ENCODE measurements around the gene TGFBRAP1. TPM values are rescaled to one million over a fixed set of nuclear protein-coding genes. Genes with fewer than 3 reads are reported as not detected.

TGFBRAP1 gene
- total and polyA plus RNA-seq, 9 of the 15 experiments (the other 6 are each of a cell fraction or from before 2014, with no cell fraction given) = 3.7 to 18.0 (median 11.0) TPM

DNA sequence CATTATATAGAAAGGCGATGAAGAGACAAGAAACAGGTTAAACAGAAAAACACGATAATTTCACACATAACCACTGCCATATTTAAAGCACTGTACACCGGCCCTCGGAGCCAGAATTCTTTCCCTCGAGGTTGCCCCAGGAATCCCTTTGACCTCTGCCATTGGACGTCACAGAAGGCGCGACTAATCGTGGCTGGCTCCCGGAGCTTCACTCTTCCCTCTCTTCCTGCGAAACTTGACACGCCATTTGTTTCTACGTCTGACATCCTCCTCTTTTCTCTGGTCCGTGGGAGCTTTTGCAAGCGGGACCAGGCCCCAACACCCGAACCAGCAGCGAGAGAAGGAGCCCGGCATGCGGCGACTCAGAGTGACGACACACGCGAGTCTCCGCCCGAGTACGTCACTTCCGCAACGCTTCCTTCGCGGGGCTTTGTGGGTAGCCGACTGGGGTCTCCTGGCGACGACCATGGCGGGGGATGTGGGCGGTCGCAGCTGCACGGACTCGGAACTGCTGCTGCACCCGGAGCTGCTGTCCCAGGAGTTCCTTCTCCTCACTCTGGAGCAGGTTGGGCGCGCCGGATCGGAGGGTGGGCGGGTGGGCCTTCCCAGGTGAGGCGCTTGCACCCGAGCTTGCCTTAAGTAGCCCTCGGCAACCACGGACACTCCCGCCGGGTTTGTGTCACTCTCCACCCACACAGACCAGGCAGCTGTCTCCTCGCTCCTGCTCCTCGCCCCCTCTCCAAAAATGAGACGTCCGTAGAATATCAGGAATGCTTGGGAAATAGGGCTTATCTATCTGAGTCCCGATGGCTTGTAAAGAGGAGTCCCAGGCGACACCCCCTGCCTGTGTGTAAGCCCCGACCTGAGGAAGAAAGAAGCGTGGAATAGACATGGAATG, 7.8 kb upstream of the TGFBRAP1 start, which contains the start of gene C2orf49 (continued):
- TF ChIP-seq CREB5 (CRISPR knock-in tag; IDR thresholded peaks at IDR 0.05) = no peak
- TF ChIP-seq, protein P1, sequence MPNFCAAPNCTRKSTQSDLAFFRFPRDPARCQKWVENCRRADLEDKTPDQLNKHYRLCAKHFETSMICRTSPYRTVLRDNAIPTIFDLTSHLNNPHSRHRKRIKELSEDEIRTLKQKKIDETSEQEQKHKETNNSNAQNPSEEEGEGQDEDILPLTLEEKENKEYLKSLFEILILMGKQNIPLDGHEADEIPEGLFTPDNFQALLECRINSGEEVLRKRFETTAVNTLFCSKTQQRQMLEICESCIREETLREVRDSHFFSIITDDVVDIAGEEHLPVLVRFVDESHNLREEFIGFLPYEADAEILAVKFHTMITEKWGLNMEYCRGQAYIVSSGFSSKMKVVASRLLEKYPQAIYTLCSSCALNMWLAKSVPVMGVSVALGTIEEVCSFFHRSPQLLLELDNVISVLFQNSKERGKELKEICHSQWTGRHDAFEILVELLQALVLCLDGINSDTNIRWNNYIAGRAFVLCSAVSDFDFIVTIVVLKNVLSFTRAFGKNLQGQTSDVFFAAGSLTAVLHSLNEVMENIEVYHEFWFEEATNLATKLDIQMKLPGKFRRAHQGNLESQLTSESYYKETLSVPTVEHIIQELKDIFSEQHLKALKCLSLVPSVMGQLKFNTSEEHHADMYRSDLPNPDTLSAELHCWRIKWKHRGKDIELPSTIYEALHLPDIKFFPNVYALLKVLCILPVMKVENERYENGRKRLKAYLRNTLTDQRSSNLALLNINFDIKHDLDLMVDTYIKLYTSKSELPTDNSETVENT (CRISPR knock-in tag; IDR thresholded peaks at IDR 0.05) = no peak
- TF ChIP-seq, protein P2, sequence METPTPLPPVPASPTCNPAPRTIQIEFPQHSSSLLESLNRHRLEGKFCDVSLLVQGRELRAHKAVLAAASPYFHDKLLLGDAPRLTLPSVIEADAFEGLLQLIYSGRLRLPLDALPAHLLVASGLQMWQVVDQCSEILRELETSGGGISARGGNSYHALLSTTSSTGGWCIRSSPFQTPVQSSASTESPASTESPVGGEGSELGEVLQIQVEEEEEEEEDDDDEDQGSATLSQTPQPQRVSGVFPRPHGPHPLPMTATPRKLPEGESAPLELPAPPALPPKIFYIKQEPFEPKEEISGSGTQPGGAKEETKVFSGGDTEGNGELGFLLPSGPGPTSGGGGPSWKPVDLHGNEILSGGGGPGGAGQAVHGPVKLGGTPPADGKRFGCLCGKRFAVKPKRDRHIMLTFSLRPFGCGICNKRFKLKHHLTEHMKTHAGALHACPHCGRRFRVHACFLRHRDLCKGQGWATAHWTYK (CRISPR knock-in tag; IDR thresholded peaks at IDR 0.05) = peak; percentile 79; the same call in 1 of the 2 replicates
- no peak for TF ChIP-seq ZNF175 (CRISPR knock-in tag; IDR thresholded peaks at IDR 0.05; ENCODE audit: low read depth)
- no peak for TF ChIP-seq RBM17 (IDR thresholded peaks at IDR 0.05; ENCODE audit: borderline replicate concordance, low read depth, low read length)
- TF ChIP-seq CBX2 (IDR thresholded peaks at IDR 0.05; ENCODE audit: insufficient read depth, low read length, poor library complexity, severe bottlenecking) = no peak
- TF ChIP-seq ZNF436 (CRISPR knock-in tag; IDR thresholded peaks at IDR 0.05) = no peak
- TF ChIP-seq, protein P3, sequence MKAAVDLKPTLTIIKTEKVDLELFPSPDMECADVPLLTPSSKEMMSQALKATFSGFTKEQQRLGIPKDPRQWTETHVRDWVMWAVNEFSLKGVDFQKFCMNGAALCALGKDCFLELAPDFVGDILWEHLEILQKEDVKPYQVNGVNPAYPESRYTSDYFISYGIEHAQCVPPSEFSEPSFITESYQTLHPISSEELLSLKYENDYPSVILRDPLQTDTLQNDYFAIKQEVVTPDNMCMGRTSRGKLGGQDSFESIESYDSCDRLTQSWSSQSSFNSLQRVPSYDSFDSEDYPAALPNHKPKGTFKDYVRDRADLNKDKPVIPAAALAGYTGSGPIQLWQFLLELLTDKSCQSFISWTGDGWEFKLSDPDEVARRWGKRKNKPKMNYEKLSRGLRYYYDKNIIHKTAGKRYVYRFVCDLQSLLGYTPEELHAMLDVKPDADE (conservative IDR thresholded peaks at IDR 0.05; ENCODE audit: control insufficient read depth, low read depth, low read length) = peak; percentile 63
- TF ChIP-seq POLR2AphosphoS5 (IDR thresholded peaks at IDR 0.05; ENCODE audit: control insufficient read depth, insufficient read depth, low read depth, low read length) = peak; percentile 62
- TF ChIP-seq RFX1 (IDR thresholded peaks at IDR 0.05) = peak; percentile 86
- peak; percentile 69; the same call in 1 of the 2 replicates for TF ChIP-seq ZBTB17 (CRISPR knock-in tag; IDR thresholded peaks at IDR 0.05)
- TF ChIP-seq ZNF586 (CRISPR knock-in tag; conservative IDR thresholded peaks at IDR 0.05) = no peak
- TF ChIP-seq RFX7 (CRISPR knock-in tag; IDR thresholded peaks at IDR 0.05) = no peak
- TF ChIP-seq RBM15 (IDR thresholded peaks at IDR 0.05; ENCODE audit: insufficient read depth, low read length) = no peak
- no peak for TF ChIP-seq RBM39 (optimal IDR thresholded peaks at IDR 0.05; ENCODE audit: low read depth, low read length)
- no peak for TF ChIP-seq SREBF1 (IDR thresholded peaks at IDR 0.05; ENCODE audit: borderline replicate concordance, low read depth, low read length)
- TF ChIP-seq EP400 (IDR thresholded peaks at IDR 0.05) = peak; percentile 98
- TF ChIP-seq ZFPM2 (CRISPR knock-in tag; IDR thresholded peaks at IDR 0.05) = no peak
- TF ChIP-seq, protein P4, sequence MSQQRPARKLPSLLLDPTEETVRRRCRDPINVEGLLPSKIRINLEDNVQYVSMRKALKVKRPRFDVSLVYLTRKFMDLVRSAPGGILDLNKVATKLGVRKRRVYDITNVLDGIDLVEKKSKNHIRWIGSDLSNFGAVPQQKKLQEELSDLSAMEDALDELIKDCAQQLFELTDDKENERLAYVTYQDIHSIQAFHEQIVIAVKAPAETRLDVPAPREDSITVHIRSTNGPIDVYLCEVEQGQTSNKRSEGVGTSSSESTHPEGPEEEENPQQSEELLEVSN (IDR thresholded peaks at IDR 0.05; ENCODE audit: borderline replicate concordance in 1 of 2, extremely low read depth in 1 of 2, insufficient read depth in 1 of 2, insufficient read length in 1 of 2, low read depth in 1 of 2, low read length in 1 of 2, poor library complexity in 1 of 2, severe bottlenecking in 1 of 2) = no peak
